HCT116 (cell line): ENCODE results near the gene RNF39. TPM values are rescaled to one million over a fixed set of nuclear protein-coding genes. Genes with fewer than 3 reads are reported as not detected.
"Not testable (repeated sequence)": the region's sequence is repeated elsewhere in the genome, so short reads cannot be mapped to it uniquely, and the experiment has no call there.

ENCODE experiments used
- ATAC-seq: fragments of 200-7000 bp; cut with Tn5 transposase; 2 replicates; pipeline ENCODE4 v1.9.1; 2020; ENCODE audit warnings: mild to moderate bottlenecking, moderate library complexity
- BruUV-seq: library from RNA; stranded (reverse); fragments of 400-500 nt; replicated peaks from 2 replicates; lab custom pipeline; 2021; lab: Mats Ljungman, UMichigan
- CTCF ChIA-PET: fragments of 300-600 bp; sonication (Branson Sonifier 250); formaldehyde crosslinking; loops from one replicate; lab custom pipeline; 2021; ENCODE audit warnings: antibody characterized with exemption; lab: Charles Lee
- POLR2A ChIA-PET: fragments of 300-600, 350-600 bp; sonication (Branson Sonifier 250); formaldehyde crosslinking; loops from one replicate; lab custom pipeline; 2021; ENCODE audit warnings: antibody characterized with exemption; lab: Charles Lee
- RAD21 ChIA-PET, 2 experiments: fragments of 300-600 bp; sonication (Branson Sonifier 250); formaldehyde crosslinking; loops; one replicate each; lab custom pipeline; 2023; ENCODE audit warnings: low total read pairs in 2 of 2; ENCODE audit not compliant: uncharacterized antibody in 2 of 2, unreplicated experiment in 2 of 2, low non-redundant PET in 1 of 2; lab: Charles Lee
- DNase-seq: peaks from one replicate; pipeline ENCODE4 v3.0.0-alpha.2; 2010; ENCODE audit warnings: low read depth, low spot score
- H2AFZ ChIP-seq: fragments of 200-600 bp; shearing (Covaris generic), sonication (generic); 2 replicates; pipeline ENCODE4 v1.6.1; 2017; ENCODE audit warnings: low read depth, mixed run types, mixed read lengths, antibody characterized with exemption, low read length; ENCODE audit not compliant: poor library complexity, severe bottlenecking
- H3K27ac ChIP-seq: 2 replicates; pipeline ENCODE4 v1.5.1; 2012; ENCODE audit warnings: low read depth, low read length
- H3K27me3 ChIP-seq: fragments of 200-600 bp; sonication (generic); 2 replicates; pipeline ENCODE4 v1.6.1; 2016; ENCODE audit warnings: mixed run types, low read length, mixed read lengths; ENCODE audit not compliant: insufficient read depth
- H3K36me3 ChIP-seq, 2 experiments: fragments of 200-500 bp in 1 of 2; fragments of 200-600 bp in 1 of 2; sonication (Bioruptor generic) in 1 of 2; sonication (generic) in 1 of 2; 2 replicates each; pipeline versions ENCODE4 v1.5.1 to v1.6.1; 2014 to 2016; ENCODE audit warnings: low read length in 2 of 2, inconsistent platforms in 1 of 2, mixed read lengths in 1 of 2, mixed run types in 1 of 2; ENCODE audit not compliant: insufficient read depth in 2 of 2, control insufficient read depth in 1 of 2
- H3K4me1 ChIP-seq, 2 experiments: fragments of 200-600 bp in 1 of 2; sonication (generic) in 1 of 2; 2 replicates each; pipeline versions ENCODE4 v1.5.1 to v1.6.1; 2012 to 2017; ENCODE audit warnings: low read length in 2 of 2, inconsistent platforms in 1 of 2, mild to moderate bottlenecking in 1 of 2, mixed read lengths in 1 of 2, mixed run types in 1 of 2, moderate library complexity in 1 of 2; ENCODE audit not compliant: insufficient read depth in 2 of 2, control insufficient read depth in 1 of 2
- H3K4me2 ChIP-seq: fragments of 200-600 bp; sonication (generic); 2 replicates; pipeline ENCODE4 v1.6.1; 2017; ENCODE audit warnings: mixed run types, low read length, mixed read lengths
- H3K4me3 ChIP-seq, 2 experiments: fragments of 200-600 bp in 1 of 2; sonication (generic) in 1 of 2; replicated peaks in 1 of 2; 2 replicates each; pipeline ENCODE4 v1.5.1; 2011 to 2016; ENCODE audit warnings: low read length in 2 of 2, control low read depth in 1 of 2, low read depth in 1 of 2, mild to moderate bottlenecking in 1 of 2, mixed read lengths in 1 of 2, mixed run types in 1 of 2
- H3K79me2 ChIP-seq: fragments of 200-600 bp; sonication (generic); 2 replicates; pipeline ENCODE4 v1.6.1; 2017; ENCODE audit warnings: mild to moderate bottlenecking, mixed run types, low read length, moderate library complexity, mixed read lengths; ENCODE audit not compliant: insufficient read depth
- H3K9ac ChIP-seq: fragments of 200-600 bp; sonication (generic); 2 replicates; pipeline ENCODE4 v1.6.1; 2016; ENCODE audit warnings: low read length, mixed read lengths
- H3K9me2 ChIP-seq: fragments of 200-600 bp; sonication (generic), shearing (Covaris generic); 2 replicates; pipeline ENCODE4 v1.6.1; 2017; ENCODE audit warnings: mixed run types, mild to moderate bottlenecking, moderate library complexity; ENCODE audit not compliant: insufficient read depth
- H3K9me3 ChIP-seq, 2 experiments: fragments of 200-500 bp in 1 of 2; fragments of 200-600 bp in 1 of 2; sonication (Bioruptor generic) in 1 of 2; sonication (generic) in 1 of 2; 2 replicates each; pipeline ENCODE4 v1.6.1; 2014 to 2017; ENCODE audit warnings: low read length in 2 of 2, mixed read lengths in 2 of 2, inconsistent platforms in 1 of 2, low read depth in 1 of 2, mild to moderate bottlenecking in 1 of 2, mixed run types in 1 of 2, moderate library complexity in 1 of 2; ENCODE audit not compliant: control insufficient read depth in 1 of 2, insufficient read depth in 1 of 2
- H4K20me1 ChIP-seq: fragments of 200-600 bp; sonication (generic), shearing (Covaris generic); 2 replicates; pipeline ENCODE4 v1.6.1; 2017; ENCODE audit warnings: mixed run types, mild to moderate bottlenecking, moderate library complexity; ENCODE audit not compliant: insufficient read depth
- CBX3 ChIP-seq: IDR thresholded peaks from 2 replicates; pipeline ENCODE4 v1.6.1; 2012; ENCODE audit warnings: low read depth
- CEBPB ChIP-seq: IDR thresholded peaks from 2 replicates; pipeline ENCODE4 v1.6.1; 2012; ENCODE audit warnings: low read depth
- EGR1 ChIP-seq: IDR thresholded peaks from 2 replicates; pipeline ENCODE4 v1.6.1; 2012; ENCODE audit warnings: low read depth
- ELF1 ChIP-seq: IDR thresholded peaks from 2 replicates; pipeline ENCODE4 v1.6.1; 2012; ENCODE audit warnings: low read depth, borderline replicate concordance
- EZH2 ChIP-seq: fragments of 200-600 bp; sonication (generic); IDR thresholded peaks from 2 replicates; pipeline ENCODE4 v1.6.1; 2017; ENCODE audit warnings: antibody characterized with exemption, mixed run types
- EZH2phosphoT487 ChIP-seq: fragments of 200-600 bp; IDR thresholded peaks from 2 replicates; pipeline ENCODE4 v1.6.1; 2018; ENCODE audit warnings: antibody characterized with exemption, borderline replicate concordance
- FOSL1 ChIP-seq: IDR thresholded peaks from 2 replicates; pipeline ENCODE4 v1.6.1; 2012; ENCODE audit warnings: low read depth
- JUND ChIP-seq: IDR thresholded peaks from 2 replicates; pipeline ENCODE4 v1.6.1; 2012
- POLR2A ChIP-seq: IDR thresholded peaks from 2 replicates; pipeline ENCODE4 v1.7.0; 2011; ENCODE audit warnings: borderline replicate concordance; ENCODE audit not compliant: insufficient read depth, insufficient read length; ENCODE audit errors: extremely low read depth
- POLR2AphosphoS5 ChIP-seq: IDR thresholded peaks from 2 replicates; pipeline ENCODE4 v1.6.1; 2011; ENCODE audit warnings: mild to moderate bottlenecking, low read depth, low read length, moderate library complexity
- RAD21 ChIP-seq: IDR thresholded peaks from 2 replicates; pipeline ENCODE4 v1.6.1; 2012; ENCODE audit warnings: low read depth, mild to moderate bottlenecking
- SIN3A ChIP-seq: IDR thresholded peaks from 2 replicates; pipeline ENCODE4 v1.6.1; 2012; ENCODE audit warnings: low read depth
- SP1 ChIP-seq: IDR thresholded peaks from 2 replicates; pipeline ENCODE4 v1.6.1; 2012; ENCODE audit warnings: low read depth
- SRF ChIP-seq: IDR thresholded peaks from 2 replicates; pipeline ENCODE4 v1.6.1; 2012; ENCODE audit warnings: low read depth
- TCF7L2 ChIP-seq: IDR thresholded peaks from 2 replicates; pipeline ENCODE4 v1.7.0; 2011; ENCODE audit warnings: borderline replicate concordance, inconsistent platforms; ENCODE audit not compliant: insufficient read depth, insufficient read length; ENCODE audit errors: extremely low read depth
- ZFX ChIP-seq: fragments of 450-650 bp; IDR thresholded peaks from 2 replicates; pipeline ENCODE4 v1.6.1; 2017
- ZNF274 ChIP-seq: fragments of 200-500 bp; sonication (Bioruptor generic); IDR thresholded peaks from 2 replicates; pipeline ENCODE4 v1.6.1; 2014; ENCODE audit warnings: mild to moderate bottlenecking, low read depth, low read length, inconsistent platforms
- intact Hi-C: fragments of 100-400 bp; cut with micrococcal nuclease; formaldehyde crosslinking; loops from 2 replicates; pipeline ENCODE4 v1.10.0; 2022
- total RNA-seq: library from RNA; stranded (reverse); gene quantifications from one replicate; pipeline ENCODE4 v1.2.1, GENCODE V29; 2021; ENCODE audit not compliant: unreplicated experiment
- TF ChIP-seq, protein P1 (sequence below): IDR thresholded peaks from 2 replicates; pipeline ENCODE4 v1.6.1; 2012
- TF ChIP-seq, protein P2 (sequence below): IDR thresholded peaks from 2 replicates; pipeline ENCODE4 v1.6.1; 2012
- TF ChIP-seq, protein P3 (sequence below): IDR thresholded peaks from 2 replicates; pipeline ENCODE4 v1.6.1; 2012; ENCODE audit warnings: low read depth

The RNF39 gene
- total RNA-seq, 1 experiment from 2014 or later, result 0.22 TPM

DNA sequence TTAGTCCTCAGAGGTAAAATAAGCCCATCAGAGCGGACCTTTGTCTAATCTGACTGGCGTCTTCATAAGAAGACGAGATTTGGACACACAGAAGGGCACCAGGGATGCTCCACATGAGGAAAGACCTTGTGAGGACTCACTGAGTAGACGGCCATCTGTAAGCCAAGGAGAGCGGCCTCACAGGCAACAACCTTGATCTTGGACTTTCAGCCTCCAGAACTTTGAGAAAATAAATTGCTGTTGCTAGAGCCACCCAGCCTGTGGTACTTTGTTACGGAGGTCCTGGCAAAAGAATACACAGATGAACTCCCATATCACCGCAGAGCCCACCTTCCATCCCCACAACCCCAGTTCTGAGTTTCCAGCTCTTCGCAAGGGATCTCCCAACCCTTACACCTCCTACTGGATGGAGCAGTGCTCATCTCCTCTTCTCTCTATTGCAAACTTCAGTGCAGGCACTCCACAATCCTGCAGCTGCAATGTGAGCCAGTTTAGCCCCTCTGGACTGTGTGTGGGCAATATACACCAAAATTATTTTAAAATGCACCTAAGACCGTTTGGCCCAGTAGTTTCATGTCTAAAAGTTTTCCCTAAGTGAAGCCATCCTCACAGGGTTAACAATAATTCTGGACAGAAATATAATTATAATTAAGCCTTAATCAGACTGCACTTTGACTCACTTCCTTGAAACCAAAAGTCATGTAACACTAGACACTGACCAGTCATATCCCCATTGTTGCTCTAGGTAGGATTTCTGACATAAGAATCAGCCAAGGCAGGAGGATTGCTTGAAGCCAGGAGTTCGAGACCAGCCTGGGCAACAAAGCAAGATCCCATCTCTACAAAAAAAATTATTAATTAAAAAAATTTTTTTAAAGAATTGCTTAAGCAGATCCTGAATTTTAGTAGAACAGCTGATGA lies 46.1 kb upstream of the RNF39 start:
- H3K9me3 ChIP-seq, result no peaks in the 10 kb centered on the region
- no peak overlapping the region for H3K4me2 ChIP-seq
- ATAC-seq, result no peak
- no peak for DNase-seq
- ChIA-PET POLR2A (interaction anchor here (2.0 kb wide), 1 partner anchor 20 kb away, joined by 4 read pairs; no protein-coding TSS in a partner anchor), CTCF (interaction anchor here (1.2 to 2.1 kb wide), 2 partner anchors 9 to 19 kb away, joined by 5 to 13 read pairs; no protein-coding TSS in a partner anchor), RAD21 (no interaction called here)
- H3K9ac ChIP-seq, result no peak overlapping the region
- H3K27me3 ChIP-seq, result no peaks in the 10 kb centered on the region
- no peaks in the 10 kb centered on the region for H3K9me2 ChIP-seq
- H3K27ac ChIP-seq, result no peak overlapping the region
- TF ChIP-seq EGR1 (no peak), FOSL1 (no peak), TCF7L2 (no peak), ELF1 (no peak), EZH2 (no peak), CBX3 (no peak), ZFX (no peak), JUND (no peak), SP1 (no peak), SRF (no peak), POLR2A (no peak), RAD21 (no peak), SIN3A (no peak), CEBPB (no peak), ZNF274 (no peak), POLR2AphosphoS5 (no peak), EZH2phosphoT487 (no peak)
- TF ChIP-seq, protein P1, sequence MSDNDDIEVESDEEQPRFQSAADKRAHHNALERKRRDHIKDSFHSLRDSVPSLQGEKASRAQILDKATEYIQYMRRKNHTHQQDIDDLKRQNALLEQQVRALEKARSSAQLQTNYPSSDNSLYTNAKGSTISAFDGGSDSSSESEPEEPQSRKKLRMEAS, result no peak
- TF ChIP-seq, protein P2, sequence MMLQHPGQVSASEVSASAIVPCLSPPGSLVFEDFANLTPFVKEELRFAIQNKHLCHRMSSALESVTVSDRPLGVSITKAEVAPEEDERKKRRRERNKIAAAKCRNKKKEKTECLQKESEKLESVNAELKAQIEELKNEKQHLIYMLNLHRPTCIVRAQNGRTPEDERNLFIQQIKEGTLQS, result no peak
- TF ChIP-seq, protein P3, sequence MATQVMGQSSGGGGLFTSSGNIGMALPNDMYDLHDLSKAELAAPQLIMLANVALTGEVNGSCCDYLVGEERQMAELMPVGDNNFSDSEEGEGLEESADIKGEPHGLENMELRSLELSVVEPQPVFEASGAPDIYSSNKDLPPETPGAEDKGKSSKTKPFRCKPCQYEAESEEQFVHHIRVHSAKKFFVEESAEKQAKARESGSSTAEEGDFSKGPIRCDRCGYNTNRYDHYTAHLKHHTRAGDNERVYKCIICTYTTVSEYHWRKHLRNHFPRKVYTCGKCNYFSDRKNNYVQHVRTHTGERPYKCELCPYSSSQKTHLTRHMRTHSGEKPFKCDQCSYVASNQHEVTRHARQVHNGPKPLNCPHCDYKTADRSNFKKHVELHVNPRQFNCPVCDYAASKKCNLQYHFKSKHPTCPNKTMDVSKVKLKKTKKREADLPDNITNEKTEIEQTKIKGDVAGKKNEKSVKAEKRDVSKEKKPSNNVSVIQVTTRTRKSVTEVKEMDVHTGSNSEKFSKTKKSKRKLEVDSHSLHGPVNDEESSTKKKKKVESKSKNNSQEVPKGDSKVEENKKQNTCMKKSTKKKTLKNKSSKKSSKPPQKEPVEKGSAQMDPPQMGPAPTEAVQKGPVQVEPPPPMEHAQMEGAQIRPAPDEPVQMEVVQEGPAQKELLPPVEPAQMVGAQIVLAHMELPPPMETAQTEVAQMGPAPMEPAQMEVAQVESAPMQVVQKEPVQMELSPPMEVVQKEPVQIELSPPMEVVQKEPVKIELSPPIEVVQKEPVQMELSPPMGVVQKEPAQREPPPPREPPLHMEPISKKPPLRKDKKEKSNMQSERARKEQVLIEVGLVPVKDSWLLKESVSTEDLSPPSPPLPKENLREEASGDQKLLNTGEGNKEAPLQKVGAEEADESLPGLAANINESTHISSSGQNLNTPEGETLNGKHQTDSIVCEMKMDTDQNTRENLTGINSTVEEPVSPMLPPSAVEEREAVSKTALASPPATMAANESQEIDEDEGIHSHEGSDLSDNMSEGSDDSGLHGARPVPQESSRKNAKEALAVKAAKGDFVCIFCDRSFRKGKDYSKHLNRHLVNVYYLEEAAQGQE, result no peak
- H3K36me3 ChIP-seq, result no peaks in the 10 kb centered on the region
- intact Hi-C loops, result no loop called here
- H3K79me2 ChIP-seq, result no peaks in the 10 kb centered on the region
- no TSS peak for BruUV-seq
- H2AFZ ChIP-seq, result no peak overlapping the region
- peaks cover 3 to 13% of the 10 kb centered on the region in 2 experiments; a peak in 3 of 4 replicates for H3K4me1 ChIP-seq
- H4K20me1 ChIP-seq, result no peaks in the 10 kb centered on the region
- no peak overlapping the region for H3K4me3 ChIP-seq

DNA sequence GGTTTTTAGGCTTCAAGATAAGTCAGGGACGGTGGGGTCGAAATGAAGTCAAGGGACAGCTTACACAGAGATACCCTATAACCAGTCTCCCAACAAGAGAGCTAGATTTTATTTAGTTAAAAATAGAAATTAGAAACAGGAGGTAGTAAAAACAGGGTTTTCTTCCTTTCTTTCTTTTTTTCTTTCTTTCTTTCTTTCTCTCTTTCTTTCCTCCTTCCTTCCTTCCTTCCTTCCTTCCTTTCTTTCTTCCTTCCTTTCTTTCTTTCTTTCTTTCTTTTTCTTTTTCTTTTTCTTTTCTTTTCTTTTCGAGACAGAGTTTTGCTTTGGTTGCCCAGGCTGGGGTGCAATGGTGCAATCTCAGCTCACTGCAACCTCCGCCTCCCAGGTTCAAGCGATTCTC lies 43.1 kb upstream of the RNF39 start:
- POLR2A ChIA-PET, ATAC-seq, H4K20me1 ChIP-seq, H3K27ac ChIP-seq, H3K27me3 ChIP-seq, H3K9me2 ChIP-seq, H3K36me3 ChIP-seq, H3K4me3 ChIP-seq, intact Hi-C loops, BruUV-seq, H3K9ac ChIP-seq, DNase-seq, RAD21 ChIA-PET, H3K9me3 ChIP-seq, H3K79me2 ChIP-seq: not testable (repeated sequence)
- Histone ChIP-seq H3K4me2 (peak overlapping the region; percentile 43), H3K4me1 (peaks cover 3 to 13% of the 10 kb centered on the region in 2 experiments; a peak in 3 of 4 replicates), H2AFZ (peak overlapping the region; percentile 89)
- CTCF ChIA-PET, result interaction anchor here (1.5 kb wide), 1 partner anchor 13 kb away, joined by 5 read pairs; no protein-coding TSS in a partner anchor
